Peyer's patch (tissue), 4 donors: ENCODE results near the gene NPSR1.

ENCODE experiments used
- CTCF ChIP-seq, 6 experiments: fragments of 450-650 bp in 4 of 6; fragments of 200-600 bp in 2 of 6; sonication (generic) in 1 of 6; IDR thresholded peaks; one replicate each; pipeline ENCODE4 v1.5.1; 2017 to 2019; ENCODE audit warnings: antibody characterized with exemption in 6 of 6, mild to moderate bottlenecking in 3 of 6, moderate library complexity in 1 of 6
- POLR2A ChIP-seq, 2 donors: fragments of 450-650 bp; IDR thresholded peaks; one replicate each; pipeline ENCODE4 v1.5.1; 2017; ENCODE audit warnings: antibody characterized with exemption in 2 of 2, mild to moderate bottlenecking in 2 of 2, moderate library complexity in 2 of 2

GRCh38 chr7:34622182-34622581 lies 35.8 kb upstream of the NPSR1 start:
- TF ChIP-seq CTCF (IDR thresholded peaks at IDR 0.05) (no peak), POLR2A (IDR thresholded peaks at IDR 0.05) (no peak)
